GM23248 (cell line): ENCODE results near the gene TYW5. TPM values are rescaled to one million over a fixed set of nuclear protein-coding genes. Genes with fewer than 3 reads are reported as not detected.

Experiments used
- DNase-seq: peaks from one replicate; pipeline ENCODE4 v3.0.0-alpha.2; 2015
- H2AFZ ChIP-seq: fragments of 200-600 bp; sonication (generic); 2 replicates; pipeline ENCODE4 v1.6.1; 2016; ENCODE audit warnings: antibody characterized with exemption
- H3F3A ChIP-seq: fragments of 200-600 bp; sonication (generic); 2 replicates; pipeline ENCODE4 v1.6.1; 2016; ENCODE audit warnings: mild to moderate bottlenecking, antibody characterized with exemption, mixed run types; ENCODE audit not compliant: insufficient read depth
- H3K27ac ChIP-seq: fragments of 200-600 bp; sonication (generic); 2 replicates; pipeline ENCODE4 v1.5.1; 2016; ENCODE audit warnings: mild to moderate bottlenecking
- H3K27me3 ChIP-seq: fragments of 200-600 bp; sonication (generic); replicated peaks from 2 replicates; pipeline ENCODE4 v1.6.1; 2016; ENCODE audit warnings: mild to moderate bottlenecking; ENCODE audit not compliant: insufficient read depth
- H3K36me3 ChIP-seq: fragments of 200-600 bp; sonication (generic); 2 replicates; pipeline ENCODE4 v1.6.1; 2016; ENCODE audit warnings: low read depth, mild to moderate bottlenecking
- H3K4me1 ChIP-seq: fragments of 200-600 bp; sonication (generic); 2 replicates; pipeline ENCODE4 v1.6.1; 2016; ENCODE audit warnings: mild to moderate bottlenecking; ENCODE audit not compliant: insufficient read depth
- H3K4me2 ChIP-seq: fragments of 200-600 bp; sonication (generic); one replicate; pipeline ENCODE4 v1.6.1; 2016; ENCODE audit warnings: mild to moderate bottlenecking; ENCODE audit not compliant: unreplicated experiment
- H3K4me3 ChIP-seq: fragments of 200-600 bp; sonication (generic); 2 replicates; pipeline ENCODE4 v1.5.1; 2016; ENCODE audit warnings: mild to moderate bottlenecking
- H3K79me2 ChIP-seq: fragments of 200-600 bp; sonication (generic); 2 replicates; pipeline ENCODE4 v1.6.1; 2016; ENCODE audit warnings: mild to moderate bottlenecking; ENCODE audit not compliant: insufficient read depth
- H3K9ac ChIP-seq: fragments of 200-600 bp; sonication (generic); 2 replicates; pipeline ENCODE4 v1.6.1; 2016; ENCODE audit warnings: mild to moderate bottlenecking
- H3K9me2 ChIP-seq: fragments of 200-600 bp; sonication (generic); 2 replicates; pipeline ENCODE4 v1.6.1; 2016; ENCODE audit warnings: mixed run types, mild to moderate bottlenecking, moderate library complexity; ENCODE audit not compliant: insufficient read depth
- H3K9me3 ChIP-seq: fragments of 200-600 bp; sonication (generic); one replicate; pipeline ENCODE4 v1.6.1; 2017; ENCODE audit warnings: low read depth
- H4K20me1 ChIP-seq: fragments of 200-600 bp; sonication (generic); 2 replicates; pipeline ENCODE4 v1.6.0; 2016; ENCODE audit not compliant: insufficient read depth
- EZH2 ChIP-seq: fragments of 200-600 bp; sonication (generic); IDR thresholded peaks from 2 replicates; pipeline ENCODE4 v1.6.1; 2018; ENCODE audit warnings: antibody characterized with exemption, mild to moderate bottlenecking; ENCODE audit not compliant: insufficient read depth, poor library complexity, severe bottlenecking
- EZH2phosphoT487 ChIP-seq: fragments of 200-600 bp; sonication (generic); IDR thresholded peaks from 2 replicates; pipeline ENCODE4 v1.6.1; 2018; ENCODE audit warnings: antibody characterized with exemption, moderate library complexity, mild to moderate bottlenecking, low read depth; ENCODE audit not compliant: insufficient read depth
- WGBS, 2 experiments: methylation state at CpG; one replicate each; pipeline ENCODE4 v1.1.6; 2015 to 2017; ENCODE audit warnings: low lambda C conversion rate in 2 of 2, low coverage in 1 of 2; ENCODE audit errors: missing lambda C conversion rate in 2 of 2; 5-methylcytosine and 5-hydroxymethylcytosine counted together
- in situ Hi-C: fragments of 300-500 bp; cut with MboI; formaldehyde crosslinking; loops from 2 replicates; pipeline ENCODE4 v1.15.0; 2020
- polyA plus RNA-seq: library from polyadenylated mRNA; unstranded; fragments of >200 nt; fragmentation: Nextera tagmentation; extraction: Ambion mirVana; gene quantifications from 2 replicates; pipeline ENCODE4 v1.2.1, GENCODE V29; 2016
- total RNA-seq: library from RNA; depleted of rRNA; stranded (reverse); fragments of >200 nt; shearing (Covaris generic); gene quantifications from 2 replicates; pipeline ENCODE4 v1.2.3, GENCODE V29; 2014

Gene TYW5
- total and polyA plus RNA-seq, 2 experiments from 2014 or later, result 6.6 to 7.0 TPM

DNA sequence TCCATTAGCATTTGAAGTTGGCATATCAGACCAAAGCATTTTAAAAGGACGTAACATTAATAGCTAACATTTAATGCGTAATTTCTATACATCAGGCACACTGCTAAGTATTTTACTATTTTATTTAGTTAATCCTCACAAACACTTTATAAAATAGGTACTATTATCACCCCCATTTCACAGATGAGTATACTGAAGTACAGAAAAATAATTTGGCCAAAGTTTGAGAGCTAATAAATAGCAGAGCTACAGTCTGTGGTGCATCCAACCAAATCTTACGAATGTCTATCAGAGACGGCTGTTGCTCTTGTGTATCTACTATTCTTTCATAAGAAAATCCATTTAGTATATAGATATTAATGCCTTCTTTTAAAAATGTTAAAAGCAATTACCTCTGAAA lies 11.9 kb downstream of the TYW5 start:
- Histone ChIP-seq H2AFZ (no peak overlapping the region), H3K27me3 (no peaks in the 10 kb centered on the region), H3K9me2 (no peaks in the 10 kb centered on the region), H4K20me1 (no peaks in the 10 kb centered on the region), H3K4me3 (no peak overlapping the region), H3K36me3 (peaks cover 35% of the 10 kb centered on the region), H3F3A (peaks cover 11% of the 10 kb centered on the region; the same call in 1 of the 2 replicates), H3K27ac (no peak overlapping the region), H3K4me2 (no peak overlapping the region), H3K9ac (no peak overlapping the region), H3K79me2 (peaks cover 42% of the 10 kb centered on the region), H3K4me1 (peaks cover 19% of the 10 kb centered on the region), H3K9me3 (no peaks in the 10 kb centered on the region)
- TF ChIP-seq EZH2phosphoT487, result no peak
- TF ChIP-seq EZH2, result no peak
- in situ Hi-C loops, result no loop called here
- no peak for DNase-seq
- WGBS, 2 experiments, result 97 to 98% methylated on average over 4 of the region's 4 CpGs

DNA sequence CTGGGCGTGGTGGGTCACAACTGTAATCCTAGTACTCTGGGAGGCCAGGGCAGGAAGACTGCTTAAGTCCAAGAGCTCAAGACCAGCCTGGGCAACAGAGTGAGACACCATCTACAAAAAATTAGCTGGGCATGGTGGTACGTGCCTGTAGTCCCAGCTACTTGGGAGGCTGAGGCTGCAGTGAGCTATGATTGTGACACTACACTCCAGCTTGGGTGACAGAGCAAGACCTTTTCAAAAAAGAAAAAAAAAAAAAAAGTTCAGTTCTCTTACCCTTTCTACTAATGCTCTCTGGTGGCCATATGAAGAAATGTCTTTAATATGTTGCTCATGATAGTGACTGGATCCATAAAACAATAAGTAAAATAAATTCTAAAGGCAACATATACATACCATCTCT lies 14.9 kb downstream of the TYW5 start:
- H3K36me3 ChIP-seq, result peaks cover 43% of the 10 kb centered on the region
- H3K4me2 ChIP-seq, result no peak overlapping the region
- H3K9me3 ChIP-seq, result no peaks in the 10 kb centered on the region
- no peak overlapping the region for H3K4me3 ChIP-seq
- H3K27ac ChIP-seq, result no peak overlapping the region
- no peak overlapping the region for H2AFZ ChIP-seq
- no peaks in the 10 kb centered on the region for H3K4me1 ChIP-seq
- in situ Hi-C loops, result no loop called here
- no peaks in the 10 kb centered on the region for H3F3A ChIP-seq
- H4K20me1 ChIP-seq, result no peaks in the 10 kb centered on the region
- TF ChIP-seq EZH2phosphoT487, result no peak
- no peak for TF ChIP-seq EZH2
- no peak overlapping the region for H3K9ac ChIP-seq
- H3K79me2 ChIP-seq, result peaks cover 34% of the 10 kb centered on the region
- peak; percentile 69 for DNase-seq
- H3K27me3 ChIP-seq, result no peaks in the 10 kb centered on the region
- H3K9me2 ChIP-seq, result no peaks in the 10 kb centered on the region
- WGBS, 2 experiments, result 81 to 85% methylated on average over 2 of the region's 2 CpGs

DNA sequence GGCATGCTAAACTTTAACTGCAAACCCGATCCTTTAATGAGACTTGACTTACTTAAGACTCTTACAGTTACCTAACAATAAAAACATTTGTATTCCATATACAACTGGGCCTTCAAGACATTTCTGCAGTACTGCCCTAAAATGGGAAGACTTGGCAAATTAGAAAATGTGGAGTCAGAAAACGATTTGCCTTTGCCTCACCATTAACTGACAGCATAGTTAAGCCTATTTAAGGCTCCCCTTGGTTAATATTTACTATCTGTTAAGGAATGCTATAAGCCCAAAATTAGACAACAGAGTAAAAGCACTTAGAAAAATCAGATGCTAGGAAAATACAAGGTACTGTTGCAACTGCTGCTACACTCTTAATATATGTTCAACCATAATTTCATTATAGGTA lies 18.7 kb downstream of the TYW5 start:
- Histone ChIP-seq H3K9me3 (no peaks in the 10 kb centered on the region), H3K27me3 (no peaks in the 10 kb centered on the region), H3K4me3 (no peak overlapping the region), H3F3A (peaks cover 8% of the 10 kb centered on the region; the same call in 1 of the 2 replicates), H3K79me2 (peaks cover 7% of the 10 kb centered on the region), H2AFZ (no peak overlapping the region), H3K9me2 (no peaks in the 10 kb centered on the region), H3K4me1 (no peaks in the 10 kb centered on the region; the same call in 1 of the 2 replicates), H3K27ac (no peak overlapping the region), H3K9ac (no peak overlapping the region), H3K4me2 (no peak overlapping the region), H3K36me3 (peaks cover 40% of the 10 kb centered on the region), H4K20me1 (no peaks in the 10 kb centered on the region)
- 65 to 72% methylated on average over 2 of the region's 2 CpGs for WGBS, 2 experiments
- in situ Hi-C loops, result no loop called here
- TF ChIP-seq EZH2phosphoT487 (no peak), EZH2 (no peak)
- DNase-seq, result no peak

DNA sequence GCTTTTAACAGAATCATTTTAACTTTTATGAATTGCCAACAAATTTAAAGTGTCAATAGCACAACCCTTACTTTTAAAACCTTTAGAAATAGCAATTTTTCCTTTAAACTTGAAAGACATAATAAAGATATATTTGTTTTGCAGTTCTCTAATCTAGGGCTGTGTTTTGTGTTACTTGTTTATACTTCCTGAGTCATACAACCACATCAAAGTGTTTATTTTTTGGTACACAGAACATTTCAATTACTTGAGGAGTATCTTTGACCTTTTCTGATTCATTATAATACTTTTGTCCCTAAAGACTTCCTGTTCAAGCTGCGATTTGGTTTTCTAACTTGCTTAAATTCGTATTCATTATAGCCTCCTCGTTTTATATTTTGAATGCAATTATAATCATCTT lies 21.8 kb downstream of the TYW5 start:
- H3K36me3 ChIP-seq, result peaks cover 49% of the 10 kb centered on the region

More for the DNA sequence above, 21.8 kb downstream of the TYW5 start:
- Histone ChIP-seq H3K9ac (no peak overlapping the region), H3K27me3 (no peaks in the 10 kb centered on the region), H3K4me3 (no peak overlapping the region), H3F3A (peaks cover 12% of the 10 kb centered on the region; the same call in 1 of the 2 replicates), H3K4me2 (no peak overlapping the region), H3K79me2 (peaks cover 4% of the 10 kb centered on the region; the same call in 1 of the 2 replicates), H2AFZ (no peak overlapping the region), H3K9me2 (no peaks in the 10 kb centered on the region), H3K9me3 (no peaks in the 10 kb centered on the region), H3K4me1 (no peaks in the 10 kb centered on the region; the same call in 1 of the 2 replicates), H4K20me1 (no peaks in the 10 kb centered on the region), H3K27ac (no peak overlapping the region)
- 87 to 92% methylated on average over 3 of the region's 3 CpGs for WGBS, 2 experiments
- DNase-seq, result no peak
- in situ Hi-C loops, result no loop called here
- no peak for TF ChIP-seq EZH2
- no peak for TF ChIP-seq EZH2phosphoT487
